Stimulated activated CD8-positive, alpha-beta memory T cell treated with anti-CD3 and anti-CD28 coated beads, Interleukin-4, amount 100 ng/mL, for 48 hours (primary cell): Measurements from ENCODE around the gene GALNT7.
"Not testable (repeated sequence)": the region's sequence is repeated elsewhere in the genome, so short reads cannot be mapped to it uniquely, and the experiment has no call there.

Experiments
- DNase-seq: peaks from one replicate; pipeline ENCODE4 v3.0.0-alpha.2; 2020

Gene GALNT7

GRCh38 chr4:173199553-173199952 lies 30.9 kb downstream of the GALNT7 start:
- DNase-seq, result no peak

- DNase-seq, result no peak
Measured at GRCh38 chr4:173200103-173200884, 31.7 kb downstream of the GALNT7 start.

- DNase-seq, result no peak
Measured at GRCh38 chr4:173202395-173202794, 33.8 kb downstream of the GALNT7 start.

- DNase-seq, result no peak
Measured at GRCh38 chr4:173205656-173206055, 37.0 kb downstream of the GALNT7 start.

- DNase-seq, result no peak
Measured at GRCh38 chr4:173208420-173208819, 39.8 kb downstream of the GALNT7 start.

GRCh38 chr4:173211222-173211621 lies 42.6 kb downstream of the GALNT7 start:
- no peak for DNase-seq

GRCh38 chr4:173211838-173212237 lies 43.2 kb downstream of the GALNT7 start:
- DNase-seq, result no peak

- DNase-seq, result no peak
Measured at GRCh38 chr4:173212379-173212778, 43.8 kb downstream of the GALNT7 start.

GRCh38 chr4:173213296-173213695 lies 44.7 kb downstream of the GALNT7 start:
- DNase-seq, result no peak

- no peak for DNase-seq
Measured at GRCh38 chr4:173214231-173214630, 45.6 kb downstream of the GALNT7 start.

- no peak for DNase-seq
Measured at GRCh38 chr4:173214661-173215060, 46.0 kb downstream of the GALNT7 start.

GRCh38 chr4:173217075-173217474 lies 48.5 kb downstream of the GALNT7 start:
- no peak for DNase-seq

- DNase-seq, result no peak
Measured at GRCh38 chr4:173217727-173218126, 49.1 kb downstream of the GALNT7 start.

GRCh38 chr4:173218411-173219125 lies 50.0 kb downstream of the GALNT7 start:
- no peak for DNase-seq

GRCh38 chr4:173219126-173219437 lies 50.5 kb downstream of the GALNT7 start:
- DNase-seq, result not testable (repeated sequence)

- no peak for DNase-seq
Measured at GRCh38 chr4:173223743-173224142, 55.1 kb downstream of the GALNT7 start.

- no peak for DNase-seq
Measured at GRCh38 chr4:173226401-173226888, 57.8 kb downstream of the GALNT7 start.

GRCh38 chr4:173227756-173228155 lies 59.1 kb downstream of the GALNT7 start:
- DNase-seq, result no peak

GRCh38 chr4:173230062-173230461 lies 61.5 kb downstream of the GALNT7 start:
- DNase-seq, result no peak

- DNase-seq, result no peak
Measured at GRCh38 chr4:173231916-173232315, 63.3 kb downstream of the GALNT7 start.

GRCh38 chr4:173233857-173234256 lies 65.2 kb downstream of the GALNT7 start:
- DNase-seq, result no peak

GRCh38 chr4:173235050-173235449 lies 66.4 kb downstream of the GALNT7 start:
- no peak for DNase-seq

GRCh38 chr4:173236301-173236700 lies 67.7 kb downstream of the GALNT7 start:
- no peak for DNase-seq

- no peak for DNase-seq
Measured at GRCh38 chr4:173237152-173237551, 68.5 kb downstream of the GALNT7 start.
